GM19238 (cell line): ENCODE measurements around the gene CLDN6.
A peak's percentile ranks its signal among the peaks of the same experiment; 100 is the strongest.
"Not testable (repeated sequence)": the region's sequence is repeated elsewhere in the genome, so short reads cannot be mapped to it uniquely, and the experiment has no call there.

Experiments
- DNase-seq: peaks from one replicate; pipeline ENCODE4 v3.0.0; 2011; ENCODE audit warnings: low spot score; ENCODE audit not compliant: insufficient read length

CLDN6 gene

GRCh38 chr16:3052571-3053329, 34.8 kb upstream of the CLDN6 start:
- DNase-seq: not testable (repeated sequence)

- no peak for DNase-seq
Observed at GRCh38 chr16:3051494-3051893, 33.5 kb upstream of the CLDN6 start.

- no peak for DNase-seq
Observed at GRCh38 chr16:3051009-3051408, 33.0 kb upstream of the CLDN6 start.

- DNase-seq: no peak
Observed at GRCh38 chr16:3050487-3050886, 32.5 kb upstream of the CLDN6 start.

GRCh38 chr16:3049921-3050481, 32.0 kb upstream of the CLDN6 start:
- DNase-seq: no peak

GRCh38 chr16:3047387-3047720, 29.4 kb upstream of the CLDN6 start:
- DNase-seq: no peak

GRCh38 chr16:3046641-3047386, 28.8 kb upstream of the CLDN6 start:
- no peak for DNase-seq

GRCh38 chr16:3045758-3046640, 28.0 kb upstream of the CLDN6 start, which contains the start of gene MMP25:
Gene MMP25, plus strand, starts transcription at chr16:3046561. Its CDS starts 357 bp downstream, at chr16:3046918.
- DNase-seq: peak; percentile 64

- DNase-seq: no peak
Observed at GRCh38 chr16:3044708-3045107, 26.7 kb upstream of the CLDN6 start.

- no peak for DNase-seq
Observed at GRCh38 chr16:3042376-3042775, 24.4 kb upstream of the CLDN6 start.

GRCh38 chr16:3038896-3039295, 20.9 kb upstream of the CLDN6 start:
- no peak for DNase-seq

- no peak for DNase-seq
Observed at GRCh38 chr16:3038256-3038655, 20.3 kb upstream of the CLDN6 start.

GRCh38 chr16:3036726-3037315, 18.8 kb upstream of the CLDN6 start, which contains the start of gene BICDL2:
Gene BICDL2, minus strand, starts transcription at chr16:3036944. Its CDS starts 1,448 bp downstream, at chr16:3035496.
- DNase-seq: no peak

GRCh38 chr16:3035972-3036725, 18.2 kb upstream of the CLDN6 start:
- no peak for DNase-seq

GRCh38 chr16:3035289-3035971, 17.4 kb upstream of the CLDN6 start:
- DNase-seq: no peak

GRCh38 chr16:3032624-3033023, 14.6 kb upstream of the CLDN6 start:
- no peak for DNase-seq

- DNase-seq: no peak
Observed at GRCh38 chr16:3030222-3031212, 12.5 kb upstream of the CLDN6 start.

GRCh38 chr16:3029491-3030221, 11.7 kb upstream of the CLDN6 start:
- no peak for DNase-seq
